Measurements from ENCODE around the gene UBE3C.

DNA sequence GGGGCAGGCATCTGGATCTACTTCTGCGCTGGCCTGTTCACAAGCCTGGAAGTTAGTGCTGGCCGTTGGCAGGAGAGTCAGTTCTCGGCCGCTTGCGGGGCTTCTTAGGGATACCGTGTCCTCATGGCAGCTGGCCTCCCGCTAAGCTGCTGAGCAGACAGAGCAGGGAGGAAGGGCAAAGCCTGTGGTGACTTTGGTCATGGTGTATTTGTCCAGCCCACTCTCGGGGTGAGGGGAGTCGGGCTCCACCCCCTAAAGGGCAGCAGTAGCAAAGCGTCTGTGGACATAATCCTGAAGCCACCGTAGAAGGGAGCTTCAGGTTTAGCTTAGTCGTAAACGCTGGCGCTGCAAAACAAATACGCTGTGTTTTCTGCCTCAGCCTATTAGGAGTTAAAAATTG, 12.2 kb downstream of the UBE3C start:
- TF ChIP-seq POLR2AphosphoS5 (IDR thresholded peaks at IDR 0.05) (no peak), POLR2A (IDR thresholded peaks at IDR 0.05) (no peak), EP300 (IDR thresholded peaks at IDR 0.05) (no peak)

Measured in upper lobe of left lung (tissue), 4 donors.